ENCODE results near the gene ANKRD18A.
"Not testable (repeated sequence)": the region's sequence is repeated elsewhere in the genome, so short reads cannot be mapped to it uniquely, and the experiment has no call there.

The ANKRD18A gene

DNA sequence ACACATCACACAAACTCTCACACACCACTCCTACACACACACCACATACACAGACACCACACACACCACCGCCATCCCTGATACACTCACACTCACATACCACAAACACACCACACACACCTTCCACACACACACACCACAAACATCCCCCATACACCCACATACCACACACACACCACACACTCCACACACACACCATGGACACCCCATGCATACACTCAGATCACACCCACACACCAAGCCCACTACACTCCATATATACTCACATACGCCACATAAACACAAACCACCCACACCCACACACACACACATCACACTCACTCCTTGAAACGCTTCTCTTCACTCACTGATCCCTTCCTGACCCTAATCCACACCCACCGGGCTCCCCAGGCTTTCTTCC, 9.1 kb upstream of the ANKRD18A start:
- DNase-seq (ENCODE audit: low read depth in 2 of 3, low spot score in 1 of 3), result no peak

GRCh38 chr9:38626006-38626405, 5.6 kb upstream of the ANKRD18A start:
- DNase-seq (ENCODE audit: low read depth in 2 of 3, low spot score in 1 of 3), result no peak

DNA sequence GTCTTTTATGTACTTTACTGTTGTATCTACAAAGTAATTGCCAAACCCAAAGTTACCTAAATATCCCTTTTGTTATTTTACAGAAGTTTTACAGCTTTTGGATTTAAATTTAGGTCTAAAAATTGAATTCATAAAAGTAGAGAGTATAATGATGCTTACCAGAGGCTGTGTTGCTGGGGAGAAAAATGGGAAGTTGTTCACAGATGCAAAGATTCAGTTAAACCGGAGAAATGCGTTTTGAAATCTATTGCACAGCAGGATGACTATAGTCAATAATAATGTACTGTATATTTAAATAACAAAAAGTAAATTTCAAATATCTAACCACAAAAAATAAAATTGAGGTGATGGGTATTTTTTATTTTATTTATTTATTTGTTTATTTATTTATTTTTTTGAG, 2.6 kb upstream of the ANKRD18A start:
- no peak for DNase-seq (ENCODE audit: low read depth in 2 of 3, low spot score in 1 of 3)

DNA sequence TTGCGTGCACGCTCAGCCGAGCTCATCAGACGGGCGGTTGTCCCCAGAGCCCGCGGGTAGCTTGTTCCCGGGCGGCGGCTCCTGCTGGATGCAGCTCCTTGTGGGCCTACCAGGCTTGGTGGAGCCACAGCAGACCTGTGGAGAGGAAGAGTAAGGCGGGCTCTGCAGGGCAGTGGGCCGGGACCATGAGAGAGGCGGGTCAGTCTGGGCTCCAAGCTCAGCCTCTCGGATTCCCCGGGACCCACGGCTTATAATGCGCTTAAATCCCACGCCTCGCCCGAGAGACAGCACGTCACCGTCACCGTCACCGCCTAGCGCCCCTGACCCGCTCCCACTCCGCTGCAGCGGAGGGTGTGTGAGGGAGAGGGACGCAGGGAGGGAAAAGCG, 1.9 kb upstream of the ANKRD18A start:
- DNase-seq (ENCODE audit: low read depth in 2 of 3, low spot score in 1 of 3), result peak in 1 of 3 donors; percentile 7

DNA sequence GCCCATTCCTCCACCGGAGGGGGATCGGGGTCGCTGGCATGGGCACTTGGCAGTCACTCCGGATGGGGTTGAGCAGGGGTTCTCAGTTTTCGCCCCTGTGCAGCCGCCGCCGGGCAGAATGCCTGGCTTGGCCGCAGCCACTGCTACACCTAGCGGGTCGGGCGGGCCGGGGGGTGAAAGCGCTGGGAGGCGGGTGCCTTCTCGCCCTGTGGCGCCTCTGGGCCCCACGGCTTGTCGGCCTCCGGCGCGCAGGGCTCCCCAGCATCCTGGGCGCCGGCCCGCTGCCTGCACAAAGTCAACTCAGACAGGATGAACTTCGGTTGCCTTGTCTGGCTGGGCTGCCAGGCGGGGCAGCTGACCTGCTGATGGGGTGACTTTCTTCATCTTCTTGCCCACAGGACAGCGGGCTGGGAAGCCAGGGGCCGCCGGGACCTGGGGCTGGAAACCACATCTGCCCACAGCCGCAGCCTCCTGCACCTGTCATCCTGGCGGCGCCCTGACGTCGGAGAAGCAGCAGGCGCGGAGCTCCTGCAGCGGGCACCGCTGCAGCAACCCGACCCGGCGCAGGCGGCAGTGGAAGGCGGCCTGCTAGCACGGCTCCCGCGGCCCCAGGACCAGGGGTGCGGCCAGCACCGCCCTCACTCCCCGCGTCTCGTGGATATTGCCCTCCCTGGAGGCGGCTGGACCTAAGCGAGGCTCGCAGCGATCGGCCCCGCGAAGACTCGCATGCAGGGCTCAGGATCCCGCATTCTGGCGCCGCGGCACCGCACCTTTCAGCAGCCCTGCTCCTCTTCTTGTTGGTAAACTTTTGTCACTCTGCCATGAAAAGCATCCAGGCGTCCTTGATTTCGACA, 1.3 kb upstream of the ANKRD18A start:
- DNase-seq (ENCODE audit: low read depth in 2 of 3, low spot score in 1 of 3), result peak; percentile 15 to 36 (median 23)

DNA sequence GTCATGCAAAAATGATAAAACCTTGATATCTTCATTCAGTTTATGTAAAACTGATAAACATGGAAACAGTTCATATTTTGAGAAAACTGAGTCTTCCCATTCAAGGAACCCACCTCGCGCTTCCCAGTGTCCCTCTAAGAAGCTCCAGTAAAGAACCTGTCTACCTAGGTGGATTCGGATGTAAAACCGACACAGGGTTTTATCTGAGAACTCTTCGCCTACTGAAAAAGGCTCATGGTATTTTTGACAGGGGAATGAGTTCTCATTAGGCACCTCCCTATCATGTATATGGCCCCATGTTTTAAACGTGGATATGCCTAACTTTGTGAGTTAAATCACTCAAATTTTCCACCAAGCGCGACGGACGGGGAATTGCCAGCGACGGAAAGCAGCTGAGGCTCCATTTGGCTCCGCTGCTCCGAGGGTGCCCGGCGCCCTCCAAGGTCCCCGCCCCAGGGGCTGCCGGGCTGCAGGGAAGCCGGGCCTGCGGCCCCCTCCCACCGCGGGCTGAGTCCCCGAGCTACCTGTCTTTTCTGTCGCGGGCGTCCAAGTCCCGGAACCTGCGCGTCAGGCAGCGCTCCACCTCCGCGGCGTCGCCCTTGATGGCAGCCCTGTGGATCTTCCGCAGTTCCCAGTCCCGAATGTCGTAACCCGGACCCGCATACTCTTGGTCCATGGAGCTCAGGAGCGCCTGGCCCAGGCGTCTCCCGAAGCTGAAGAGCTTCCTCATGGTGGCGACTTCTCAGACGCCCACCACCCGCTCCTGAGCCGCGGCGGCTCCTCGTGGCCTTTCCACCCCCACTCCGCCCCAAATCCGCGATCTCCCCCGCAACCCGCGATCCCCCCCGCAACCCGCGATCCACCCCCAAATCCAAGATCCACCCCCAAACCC, 594 bp downstream of the ANKRD18A start:
- DNase-seq (ENCODE audit: low read depth in 2 of 3, low spot score in 1 of 3), result peak; percentile 8 to 27 (median 13)

DNA sequence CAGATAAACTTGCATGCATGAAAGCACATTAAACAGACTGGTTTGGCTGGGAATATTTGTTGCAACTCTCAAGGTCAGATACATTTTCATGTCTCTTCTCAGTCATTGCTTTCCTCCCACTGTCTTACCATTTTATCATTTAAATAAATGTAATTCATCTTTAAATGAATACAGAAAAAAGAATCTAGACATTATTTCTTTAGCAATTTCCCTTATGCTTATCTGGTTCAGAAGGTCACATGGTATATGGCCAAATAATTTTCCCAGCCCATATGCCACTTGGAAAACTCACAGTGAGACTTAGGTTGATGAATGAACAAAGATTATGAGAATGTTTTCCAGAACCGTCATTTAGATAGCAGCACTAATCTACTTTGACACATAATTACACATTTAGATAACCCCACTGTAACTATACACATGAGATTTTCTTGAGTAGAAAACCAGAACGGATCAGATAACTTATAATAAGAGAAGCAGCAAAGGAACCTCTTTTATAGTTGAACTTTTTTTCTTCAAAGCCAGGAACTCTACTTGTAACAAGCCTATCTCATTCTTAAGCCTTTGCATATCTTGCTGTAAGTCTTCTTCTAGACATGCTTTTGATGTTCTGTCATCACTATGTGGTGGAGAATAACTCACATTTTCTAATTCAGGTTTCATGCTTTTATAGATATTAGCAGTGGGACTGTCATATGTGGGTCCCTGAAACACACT, 22.2 kb downstream of the ANKRD18A start:
- not testable (repeated sequence) for DNase-seq (ENCODE audit: low read depth in 2 of 3, low spot score in 1 of 3)

GRCh38 chr9:38595117-38595516, 25.3 kb downstream of the ANKRD18A start:
- not testable (repeated sequence) for DNase-seq (ENCODE audit: low read depth in 2 of 3, low spot score in 1 of 3)

GRCh38 chr9:38591346-38592063, 28.9 kb downstream of the ANKRD18A start:
- not testable (repeated sequence) for DNase-seq (ENCODE audit: low read depth in 2 of 3, low spot score in 1 of 3)

GRCh38 chr9:38583765-38584164, 36.6 kb downstream of the ANKRD18A start:
- DNase-seq (ENCODE audit: low read depth in 2 of 3, low spot score in 1 of 3), result not testable (repeated sequence)

DNA sequence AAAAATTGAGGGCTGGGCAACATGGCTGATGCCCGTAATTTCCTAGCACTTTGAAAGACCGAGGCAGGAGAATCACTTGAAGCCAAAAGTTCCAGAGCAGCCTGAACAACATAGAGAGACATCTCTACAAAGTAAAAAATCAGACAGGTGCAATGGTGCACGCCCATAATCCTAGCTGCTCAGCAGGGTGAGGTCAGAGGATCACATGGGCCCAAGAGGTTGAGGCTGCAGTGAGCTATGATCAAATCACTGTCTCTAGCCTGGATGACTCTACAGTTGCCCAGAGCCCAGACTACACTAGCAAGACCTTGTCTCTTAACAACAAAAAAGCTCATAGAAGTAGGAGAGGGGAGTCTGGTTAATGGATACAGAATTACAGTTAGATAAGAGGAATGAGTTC, 40.3 kb downstream of the ANKRD18A start:
- DNase-seq (ENCODE audit: low read depth in 2 of 3, low spot score in 1 of 3), result not testable (repeated sequence)

- not testable (repeated sequence) for DNase-seq (ENCODE audit: low read depth in 2 of 3, low spot score in 1 of 3)
These were observed 44.2 kb downstream of the ANKRD18A start for GRCh38 chr9:38576181-38576580.

DNA sequence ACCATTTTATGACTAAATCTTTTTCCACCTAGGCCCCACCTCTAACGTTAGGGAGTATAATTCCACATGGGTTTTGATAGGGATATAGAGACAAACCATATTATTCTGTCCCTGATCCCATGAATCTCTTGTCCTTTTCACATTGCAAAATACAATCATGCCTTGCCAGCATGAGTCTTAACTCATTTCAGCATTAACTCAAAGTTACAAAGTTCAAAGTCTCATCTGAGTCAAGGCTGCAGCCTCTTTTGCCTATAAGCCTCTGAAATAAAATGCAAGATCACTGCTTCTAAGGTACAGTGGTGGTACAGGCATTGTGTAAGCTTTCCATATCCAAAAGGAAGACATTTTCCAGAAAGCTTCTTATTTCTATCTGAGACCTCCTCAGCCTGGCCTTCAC, 54.3 kb downstream of the ANKRD18A start:
- DNase-seq (ENCODE audit: low read depth in 2 of 3, low spot score in 1 of 3), result not testable (repeated sequence)

DNA sequence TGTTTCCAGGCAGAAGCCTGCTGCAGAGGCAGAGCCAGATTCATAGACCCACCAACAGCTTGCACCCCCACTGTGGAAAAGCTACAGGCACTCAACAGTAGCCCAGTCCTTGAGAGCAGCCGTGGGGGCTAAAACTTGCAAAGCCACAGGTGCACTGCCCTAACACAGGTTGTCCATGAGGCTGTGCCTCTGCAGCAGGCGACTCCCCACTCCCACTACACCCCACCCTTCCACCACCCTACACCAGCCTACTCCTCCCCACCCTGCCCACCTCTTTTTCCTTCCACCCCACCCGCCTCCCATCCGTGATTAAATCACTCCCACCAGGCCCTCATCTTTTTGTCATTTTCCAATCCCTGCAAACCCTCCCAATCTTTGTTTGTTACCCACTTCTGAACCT, 55.2 kb downstream of the ANKRD18A start:
- not testable (repeated sequence) for DNase-seq (ENCODE audit: low read depth in 2 of 3, low spot score in 1 of 3)

DNA sequence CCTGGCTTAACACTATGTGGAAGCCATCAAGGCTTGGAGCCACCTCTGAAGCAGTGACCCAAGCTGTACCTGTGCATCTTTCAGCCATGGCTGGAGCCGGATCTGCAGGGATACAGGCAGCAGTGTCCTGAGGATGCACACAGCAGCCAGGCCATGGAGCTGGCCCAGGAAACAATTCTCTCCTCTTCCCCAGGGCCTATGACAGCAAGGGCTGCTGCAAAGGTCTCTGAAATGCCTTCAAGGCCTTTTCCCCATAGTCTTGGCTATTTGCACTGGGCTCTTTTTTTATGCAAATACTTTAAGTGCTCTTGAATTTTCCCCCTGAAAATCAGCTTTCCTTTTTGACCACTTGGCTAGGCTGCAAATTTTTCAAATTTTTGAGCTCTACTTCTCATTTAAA, 56.5 kb downstream of the ANKRD18A start:
- DNase-seq (ENCODE audit: low read depth in 2 of 3, low spot score in 1 of 3), result not testable (repeated sequence)

GRCh38 chr9:38561134-38561533, 59.3 kb downstream of the ANKRD18A start:
- DNase-seq (ENCODE audit: low read depth in 2 of 3, low spot score in 1 of 3), result not testable (repeated sequence)

- not testable (repeated sequence) for DNase-seq (ENCODE audit: low read depth in 2 of 3, low spot score in 1 of 3)
These were observed 61.2 kb downstream of the ANKRD18A start for GRCh38 chr9:38559172-38559571.

DNA sequence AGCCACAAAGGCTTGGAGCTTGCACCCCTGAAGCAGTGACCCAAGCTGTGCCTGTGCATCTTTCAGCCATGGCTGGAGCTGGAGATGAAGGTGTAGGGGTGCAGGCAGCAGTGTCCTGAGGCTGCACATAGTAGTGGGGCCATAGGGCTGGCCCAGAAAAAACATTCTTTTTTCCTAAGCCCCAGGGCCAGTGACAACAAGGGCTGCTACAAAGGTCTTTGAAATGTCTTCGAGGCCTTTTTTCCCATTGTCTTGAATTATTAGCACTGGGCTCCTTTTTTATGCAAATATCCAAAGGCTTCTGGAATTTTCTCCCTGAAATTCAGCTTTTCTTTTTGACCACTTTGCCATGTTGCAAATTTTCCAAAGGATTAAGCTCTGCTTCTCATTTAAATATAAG, 62.6 kb downstream of the ANKRD18A start:
- DNase-seq (ENCODE audit: low read depth in 2 of 3, low spot score in 1 of 3), result not testable (repeated sequence)

GRCh38 chr9:38554966-38555365, 65.4 kb downstream of the ANKRD18A start:
- DNase-seq (ENCODE audit: low read depth in 2 of 3, low spot score in 1 of 3), result not testable (repeated sequence)

- DNase-seq (ENCODE audit: low read depth in 2 of 3, low spot score in 1 of 3), result not testable (repeated sequence)
These were observed 67.4 kb downstream of the ANKRD18A start for GRCh38 chr9:38553019-38553418.
